Stimulated activated CD8-positive, alpha-beta memory T cell treated with anti-CD3 and anti-CD28 coated beads, Interleukin-15, amount 100 ng/mL, for 24 hours (primary cell): ENCODE results near the gene PES1.
"Not testable (repeated sequence)": the region's sequence is repeated elsewhere in the genome, so short reads cannot be mapped to it uniquely, and the experiment has no call there.

Experiments
- DNase-seq: peaks from one replicate; pipeline ENCODE4 v3.0.0-alpha.2; 2020; ENCODE audit warnings: low read depth

The PES1 gene

DNA sequence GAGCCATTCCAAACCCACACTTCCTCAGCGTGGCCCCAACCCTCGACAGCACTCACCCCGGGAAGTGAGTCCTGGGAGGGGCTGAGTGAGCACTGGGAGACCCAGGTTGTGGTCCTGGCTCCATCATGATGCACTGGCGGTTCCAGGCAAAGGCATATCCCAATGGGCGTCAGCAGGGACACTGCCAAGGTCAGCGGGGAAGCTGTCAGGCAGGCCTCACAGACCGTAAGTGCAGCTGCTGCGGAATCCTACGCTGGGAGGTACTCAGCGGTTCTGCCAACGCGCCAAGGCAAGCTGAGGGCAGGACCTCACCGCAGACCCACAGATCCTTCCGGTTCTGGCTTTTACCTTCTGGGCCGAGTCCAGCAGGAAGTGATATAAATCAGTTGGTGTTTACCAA is 15.9 kb downstream of the PES1 start:
- no peak for DNase-seq

DNA sequence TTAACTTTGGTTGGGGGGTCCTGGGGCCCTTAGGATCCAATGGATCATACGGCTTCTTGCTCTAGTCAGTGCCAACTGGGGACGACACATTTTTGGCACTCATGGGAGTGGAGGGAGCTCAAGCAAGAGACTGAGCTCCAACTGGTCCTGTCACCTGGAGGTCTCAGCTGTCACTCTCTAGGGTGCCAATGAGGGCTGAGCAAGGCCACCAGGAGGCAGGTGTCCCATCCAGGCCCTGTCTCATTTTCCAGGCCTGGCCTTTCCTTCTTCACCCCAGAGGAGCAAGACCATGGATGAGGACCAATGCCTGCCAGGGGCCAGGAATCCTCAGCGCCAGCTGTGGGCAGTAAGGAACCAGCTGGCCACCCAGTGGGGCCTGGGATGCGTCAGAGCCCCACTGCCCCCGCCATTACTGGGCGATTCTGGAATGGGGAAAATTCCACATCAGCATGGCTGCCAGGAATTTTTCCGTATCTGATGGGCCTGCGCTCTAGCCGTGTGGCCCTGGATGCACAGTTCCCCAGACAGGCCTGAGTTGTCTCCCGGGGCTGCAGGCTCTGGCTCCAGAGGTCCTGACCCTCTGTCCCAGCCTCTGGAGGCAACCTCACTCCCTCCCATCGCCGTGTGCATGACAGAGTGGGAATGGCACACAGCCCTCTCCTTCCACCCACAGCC is 16.6 kb downstream of the PES1 start:
- DNase-seq = no peak

DNA sequence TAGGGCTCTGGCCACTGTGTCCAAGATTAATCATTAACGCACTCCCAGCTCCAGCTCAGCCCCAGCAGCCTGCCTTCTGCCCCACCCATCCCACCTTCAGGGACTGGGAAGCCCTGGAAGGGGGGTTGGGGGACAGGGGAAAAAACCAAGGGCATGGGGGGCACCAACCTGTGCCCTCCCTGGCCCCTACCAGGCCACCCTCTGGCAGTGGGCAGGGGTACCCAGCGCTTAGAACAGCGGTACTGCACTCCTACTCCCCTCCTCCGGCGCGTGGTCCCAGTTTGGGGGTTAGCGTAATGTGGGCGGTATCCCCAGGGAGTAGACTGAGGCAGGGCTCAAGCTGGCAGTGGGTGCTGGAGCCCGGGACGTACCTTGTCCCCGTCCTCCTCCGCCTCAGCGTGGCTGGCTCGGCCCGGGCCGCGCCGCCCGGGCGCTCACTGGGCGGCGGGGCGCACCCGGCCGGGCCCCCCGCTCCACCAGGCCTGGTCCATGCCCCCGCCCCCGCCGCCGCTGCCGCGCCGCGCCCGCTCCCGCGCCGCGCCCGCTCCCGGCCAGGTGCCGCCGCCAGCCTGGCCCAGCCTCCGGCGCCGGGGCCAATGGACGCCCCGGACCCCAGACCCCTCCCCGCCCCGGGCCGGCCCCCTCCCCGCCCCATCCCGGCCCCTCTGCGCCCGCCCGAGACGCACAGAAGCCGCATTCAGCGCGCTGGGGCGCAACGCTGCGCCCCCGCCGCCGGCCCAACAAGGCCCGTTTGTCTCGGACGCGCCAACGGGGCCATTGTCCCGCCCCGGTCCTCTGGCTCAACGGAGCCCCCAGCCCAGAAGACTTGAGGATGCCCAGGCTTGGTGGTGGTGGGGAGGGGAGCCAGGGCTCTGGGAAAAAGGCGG is 17.4 kb downstream of the PES1 start, which contains the start of gene GAL3ST1:
Gene GAL3ST1, minus strand, starts transcription at position 571 of the 887 bp plus-strand sequence. CDS start 17,273 bp downstream, outside the sequence.
- DNase-seq = no peak

DNA sequence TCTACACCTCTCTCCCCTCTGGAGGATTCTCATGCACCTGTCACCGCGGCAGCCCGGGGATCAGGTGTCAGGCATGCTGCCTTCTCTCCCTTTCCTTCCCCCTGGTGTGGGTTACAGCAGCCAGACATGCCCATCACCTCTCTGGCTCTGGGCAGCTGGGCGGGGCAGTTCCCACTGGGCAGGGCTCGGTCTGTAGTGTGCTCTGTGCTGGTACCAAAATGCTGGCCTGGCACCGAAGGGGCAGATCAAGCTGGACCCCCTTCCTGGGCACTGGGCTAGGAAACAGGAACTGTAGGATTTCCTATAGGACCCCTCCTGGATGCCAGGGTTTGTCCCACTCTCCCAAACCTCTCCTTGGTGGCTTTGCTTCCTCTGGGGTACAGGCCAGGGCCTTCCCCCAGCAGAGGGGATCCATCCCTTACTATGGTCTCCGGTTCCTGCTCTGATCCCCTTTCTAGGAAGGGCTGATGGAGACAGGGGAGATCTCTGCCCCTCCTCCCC is 18.1 kb downstream of the PES1 start:
- no peak for DNase-seq

DNA sequence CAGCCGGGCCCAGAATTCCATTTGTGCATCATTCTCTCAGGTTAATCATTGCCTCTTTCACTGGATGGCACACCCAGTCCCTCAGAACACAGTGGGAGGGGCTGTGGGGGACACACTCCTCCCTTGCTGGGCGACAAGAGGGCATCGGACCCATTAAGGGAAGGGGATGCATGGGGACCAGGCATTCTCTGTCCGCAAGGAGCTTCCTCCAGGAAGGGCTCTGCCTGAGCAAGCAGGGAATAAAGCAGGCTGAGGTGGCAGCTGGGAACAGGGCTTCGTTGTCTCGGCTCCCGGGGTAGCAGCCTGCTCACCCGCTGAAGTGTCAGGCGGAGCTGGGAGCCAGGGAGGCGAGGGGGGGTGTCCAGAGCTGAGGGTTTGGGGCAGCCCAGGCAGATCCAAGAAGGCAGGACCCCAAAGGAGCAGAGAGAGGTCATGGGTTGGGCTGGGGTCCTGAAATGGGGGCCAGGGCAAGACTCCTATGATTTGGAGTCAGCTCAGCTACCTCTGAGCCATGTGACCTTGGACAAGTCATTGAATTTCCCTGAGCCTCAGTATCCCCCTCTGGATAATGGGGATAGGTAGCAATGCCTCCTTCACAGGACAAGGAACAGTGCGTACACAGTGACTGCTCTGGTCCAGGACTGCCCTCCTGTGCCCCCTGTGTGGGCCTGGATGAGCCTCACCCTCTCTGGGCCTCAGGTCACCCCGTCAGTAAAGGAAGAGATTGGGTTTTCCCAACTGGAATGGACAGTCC is 18.7 kb downstream of the PES1 start:
- DNase-seq = no peak

DNA sequence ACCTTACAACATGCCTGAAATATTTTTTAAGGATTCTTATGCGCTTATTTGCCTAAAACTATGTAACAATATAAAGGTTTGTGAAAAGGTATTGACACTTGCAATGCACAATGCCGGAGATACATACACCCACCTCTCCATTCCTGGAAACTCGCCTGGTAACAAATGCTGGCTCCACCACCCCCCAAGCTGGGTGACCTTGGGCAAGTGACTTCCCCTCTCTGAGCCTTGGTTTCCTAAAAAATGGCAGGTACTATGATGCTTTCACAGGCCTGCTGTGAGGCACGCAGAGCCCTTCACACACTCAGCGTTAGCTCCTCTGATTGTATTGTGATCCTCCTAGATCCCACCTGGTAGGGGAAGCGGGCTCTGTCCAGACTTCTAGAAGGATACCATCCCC is 19.5 kb downstream of the PES1 start:
- DNase-seq = no peak

DNA sequence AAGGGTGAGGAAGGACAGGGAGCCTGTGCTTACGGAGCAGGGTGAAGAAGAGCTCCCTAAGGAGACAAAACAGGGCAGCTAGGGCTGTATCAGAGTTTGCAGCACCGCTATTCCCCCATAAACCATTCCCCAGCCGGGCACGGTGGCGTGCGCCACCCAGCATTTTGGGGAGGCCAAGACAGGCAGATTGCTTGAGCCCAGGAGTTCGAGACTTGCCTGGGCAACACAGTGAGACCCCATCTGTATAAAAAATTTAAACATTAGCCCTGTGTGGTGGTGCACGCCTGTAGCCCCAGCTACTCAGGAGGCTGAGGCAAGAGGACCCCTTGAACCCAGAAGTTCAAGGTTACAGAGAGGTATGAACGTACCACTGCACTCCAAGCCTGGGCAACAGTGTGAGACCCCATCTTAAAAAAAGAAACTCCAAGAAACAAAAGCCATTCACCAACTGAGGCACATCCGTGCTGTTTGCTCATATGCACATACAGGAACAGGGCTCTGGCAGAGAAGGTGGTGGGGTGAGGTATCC is 22.0 kb downstream of the PES1 start:
- no peak for DNase-seq

DNA sequence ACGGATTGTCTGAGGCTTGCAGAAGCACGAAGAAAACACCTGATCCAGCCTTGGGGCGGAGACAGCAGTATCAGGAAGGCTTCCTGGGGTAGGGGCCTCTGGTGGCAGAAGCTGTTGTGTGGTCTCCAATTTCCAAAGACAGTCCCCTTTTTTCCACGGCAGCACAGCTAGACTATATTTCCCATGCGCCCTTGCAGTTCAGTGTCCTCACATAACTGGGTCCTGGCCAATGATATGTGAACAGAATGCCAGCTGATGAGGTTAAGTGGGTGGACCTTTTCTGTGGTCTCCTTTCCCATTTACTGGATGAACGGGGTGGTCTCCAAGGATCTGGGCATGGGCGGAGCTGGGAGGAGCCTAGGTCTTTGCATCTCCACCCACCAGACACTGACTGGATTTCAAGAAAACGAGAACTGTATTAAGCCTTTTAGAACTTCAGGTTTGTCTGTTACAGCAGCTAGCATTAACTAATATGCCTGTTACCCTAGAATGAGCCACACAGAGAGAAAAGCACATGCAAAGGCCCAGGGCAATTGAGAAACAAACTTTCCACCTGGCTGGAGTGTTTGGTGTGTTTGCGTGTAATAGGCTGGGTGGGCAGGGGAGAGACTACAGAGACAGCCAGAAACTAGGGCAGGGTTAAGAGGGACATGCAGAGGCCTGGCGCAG is 23.4 kb downstream of the PES1 start:
- DNase-seq = no peak

DNA sequence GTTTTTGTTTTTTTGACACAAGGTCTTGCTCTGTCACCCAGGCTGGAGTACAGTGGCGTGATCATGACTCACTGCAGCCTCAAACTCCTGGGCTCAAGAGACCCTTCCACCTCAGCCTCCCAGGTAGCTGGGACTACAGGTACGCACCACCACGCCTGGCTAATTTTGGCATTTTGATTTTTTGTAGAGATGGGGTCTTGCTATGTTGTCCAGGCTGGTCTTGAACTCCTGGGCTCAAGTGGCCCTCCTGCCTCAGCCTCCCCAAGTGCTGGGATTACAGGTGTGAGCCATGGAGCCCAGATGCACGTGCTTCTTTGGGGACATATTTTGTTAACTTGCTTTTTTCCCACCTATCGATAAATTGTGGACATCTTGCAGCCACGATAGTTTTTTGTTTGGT is 24.4 kb downstream of the PES1 start:
- DNase-seq = not testable (repeated sequence)

DNA sequence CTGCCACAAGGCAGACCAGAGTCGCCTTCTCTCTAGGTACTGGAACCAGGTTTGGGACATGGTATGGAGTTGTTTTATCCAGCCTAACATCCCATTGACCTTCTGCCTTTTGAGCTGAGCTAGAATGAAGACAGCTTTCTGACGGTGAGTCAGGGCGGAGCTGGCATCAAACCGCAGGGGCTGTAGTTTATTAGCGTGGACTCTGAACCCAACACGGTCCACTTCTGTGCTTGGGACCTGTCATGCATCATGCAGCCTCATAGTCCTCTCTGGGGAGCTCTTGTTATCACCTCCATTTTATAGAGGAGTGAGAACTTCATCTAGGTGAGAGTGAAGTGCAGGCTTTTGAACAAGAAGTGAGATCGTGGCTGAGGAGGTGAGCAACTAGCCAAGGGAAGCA is 25.6 kb downstream of the PES1 start:
- DNase-seq = no peak

DNA sequence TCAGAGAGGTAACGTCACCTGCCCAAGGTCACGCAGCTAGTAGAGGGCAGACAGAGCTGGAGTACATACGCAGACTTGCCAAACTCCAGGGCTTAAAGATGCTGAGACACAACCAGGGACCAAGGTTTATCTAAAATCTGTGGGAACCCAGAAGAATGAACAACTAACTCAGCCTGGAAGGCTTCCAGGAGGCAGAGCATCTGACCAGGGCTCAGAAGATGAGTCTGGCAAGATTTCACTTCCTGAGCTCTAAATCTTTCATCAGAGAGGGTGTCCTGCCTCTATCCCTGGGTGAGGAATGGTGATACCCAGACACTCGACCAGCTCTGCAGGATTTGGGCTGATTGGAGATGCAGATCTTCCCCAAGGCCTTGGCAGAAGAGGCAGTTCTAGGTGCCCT is 26.4 kb downstream of the PES1 start:
- DNase-seq = no peak

DNA sequence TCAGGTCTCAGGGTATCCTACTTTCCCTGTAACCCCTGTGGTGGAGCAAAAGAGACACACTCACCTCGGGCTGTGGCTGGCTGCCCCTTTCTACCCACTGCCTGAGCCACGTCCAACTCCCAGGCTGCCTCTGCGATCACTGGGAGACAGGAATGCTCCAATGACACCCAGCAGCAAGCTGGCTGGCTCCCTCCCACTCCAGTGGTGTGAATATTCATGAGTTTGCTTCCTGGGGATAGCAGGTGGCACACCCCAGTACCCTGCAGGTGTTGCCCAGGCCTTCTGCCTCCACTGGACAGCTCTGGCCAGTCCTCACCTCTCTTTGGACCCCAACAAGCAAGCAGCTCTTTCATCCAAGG is 27.0 kb downstream of the PES1 start:
- DNase-seq = no peak

DNA sequence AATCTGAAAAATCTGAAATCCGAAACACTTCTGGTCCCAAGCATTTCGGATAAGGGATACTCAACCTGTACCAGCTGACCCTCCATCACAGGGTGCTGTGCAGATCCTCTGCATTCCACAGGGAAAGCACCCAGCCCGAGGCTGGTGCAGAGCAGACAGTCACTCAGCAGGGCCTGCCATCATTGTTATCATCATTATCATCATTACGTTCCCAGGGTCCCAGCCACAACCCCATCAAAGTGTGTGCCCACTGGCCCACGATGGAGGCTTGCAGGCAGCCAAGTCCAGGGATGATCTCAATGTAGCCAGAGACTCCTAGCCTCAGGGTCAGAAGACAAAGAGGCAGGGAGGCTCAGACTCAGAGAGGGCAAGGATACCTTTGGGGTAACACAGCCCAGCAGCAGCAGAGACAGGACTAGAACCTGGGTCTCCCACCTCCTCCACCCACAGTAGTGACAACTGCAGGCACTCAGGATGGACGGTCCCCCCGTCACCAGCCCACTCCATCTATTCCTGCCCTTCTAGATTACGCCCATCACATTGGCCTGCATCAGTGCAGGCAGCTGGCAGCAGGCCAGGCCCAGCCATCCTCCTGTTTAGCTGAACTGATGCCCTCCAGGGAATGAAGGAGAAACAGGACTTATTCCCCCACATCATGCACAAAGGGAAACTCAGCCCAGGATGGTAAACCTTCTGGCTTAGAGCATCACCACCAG is 27.5 kb downstream of the PES1 start:
- no peak for DNase-seq

DNA sequence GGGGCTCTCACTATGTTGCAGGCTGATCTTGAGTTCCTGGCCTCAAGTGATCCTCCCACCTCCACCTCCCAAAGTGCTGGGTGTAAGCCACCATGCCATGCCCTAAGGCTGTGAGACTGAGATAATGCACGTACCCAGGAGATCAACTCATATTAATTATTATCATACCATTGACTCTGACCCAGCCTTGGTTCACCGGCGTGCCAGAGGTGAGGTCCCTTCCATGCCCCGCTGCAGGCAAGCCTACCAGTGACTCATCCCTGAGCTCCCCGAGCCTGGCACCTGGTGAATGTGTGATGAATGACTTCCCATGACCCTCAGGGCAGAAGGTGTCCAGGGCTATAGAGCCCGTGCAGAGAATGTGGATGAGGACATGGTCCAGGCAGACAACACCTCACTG is 29.3 kb downstream of the PES1 start:
- DNase-seq = no peak

DNA sequence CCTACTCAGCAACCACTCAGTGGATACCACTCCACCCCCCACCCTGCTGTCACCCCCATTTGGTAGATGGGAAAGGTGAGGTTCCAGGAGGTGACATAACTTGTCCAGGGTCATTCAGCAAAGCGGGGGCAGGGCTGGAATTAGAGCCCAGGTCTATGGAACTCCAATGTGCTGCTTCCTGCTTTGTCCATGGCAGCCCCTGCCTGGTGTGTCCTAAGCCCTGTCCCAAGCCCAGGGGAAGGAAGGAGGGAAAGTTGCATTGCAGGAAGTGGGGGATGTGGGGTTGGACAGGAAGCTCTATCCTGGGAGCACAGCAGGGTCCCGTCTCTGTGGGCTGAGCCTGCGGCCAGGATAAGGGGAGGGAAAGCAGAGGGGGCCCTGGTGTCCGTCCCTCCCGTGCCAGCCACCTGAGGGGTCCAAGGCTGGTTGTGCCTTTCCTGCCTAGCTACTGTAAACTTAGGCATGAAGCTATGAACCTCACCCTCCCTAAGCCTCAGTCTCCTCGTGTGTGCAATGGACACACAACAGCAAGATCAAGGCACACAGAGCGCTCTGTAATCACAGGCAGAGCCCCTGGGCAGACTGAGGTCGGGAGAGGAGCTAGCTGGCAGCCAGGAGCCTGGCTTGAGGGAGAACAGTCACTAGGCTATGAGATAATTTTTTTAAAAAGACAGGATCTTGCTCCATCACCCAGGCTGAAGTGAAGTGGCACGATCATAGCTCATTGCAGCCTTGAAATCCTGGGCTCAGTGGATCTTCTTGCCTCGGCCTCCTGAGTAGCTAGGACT is 30.1 kb downstream of the PES1 start:
- DNase-seq = no peak

DNA sequence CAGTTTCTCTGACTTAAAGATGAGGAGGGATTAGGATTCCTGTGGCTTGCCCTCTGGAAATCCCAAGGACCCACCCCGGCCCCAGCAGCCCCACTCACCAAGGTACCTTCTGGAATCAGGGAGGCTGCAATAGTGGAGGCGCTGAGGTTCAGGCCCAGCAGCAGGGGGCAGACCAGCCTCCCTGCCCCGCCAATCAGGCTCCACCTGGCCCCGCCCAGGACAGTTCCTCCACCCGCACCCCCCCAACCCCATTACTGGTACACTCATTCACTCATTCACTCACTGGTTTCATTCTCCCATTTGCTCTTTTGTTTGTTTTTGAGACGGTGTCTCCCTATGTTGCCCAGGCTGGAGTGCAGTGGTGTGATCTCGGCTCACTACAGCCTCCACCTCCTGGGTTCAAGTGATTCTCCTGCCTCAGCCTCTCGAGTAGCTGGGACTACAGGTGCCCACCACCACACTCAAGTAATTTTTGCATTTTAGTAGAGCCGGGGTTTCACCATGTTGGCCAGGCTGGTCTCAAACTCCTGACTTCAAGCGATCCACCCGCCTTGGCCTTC is 31.0 kb downstream of the PES1 start:
- DNase-seq = not testable (repeated sequence)

DNA sequence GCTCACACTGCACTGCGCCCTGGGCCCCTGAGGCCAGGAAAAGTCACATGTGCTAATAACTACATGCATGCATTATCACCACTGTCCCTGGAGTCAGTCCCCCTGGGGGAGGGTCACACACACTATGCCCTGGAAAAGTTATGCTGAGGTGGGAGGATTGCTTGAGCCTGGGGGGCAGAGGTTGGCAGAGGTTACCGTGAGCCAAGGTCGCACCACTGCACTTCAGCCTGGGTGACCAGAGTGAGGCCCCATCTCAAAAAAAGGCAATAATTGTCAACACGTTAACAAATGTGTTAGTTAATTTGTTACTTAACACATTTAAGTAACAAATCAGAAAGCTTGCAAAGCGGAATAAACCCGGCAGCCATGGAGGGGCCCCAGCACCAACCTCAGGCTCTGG is 31.8 kb downstream of the PES1 start:
- no peak for DNase-seq

DNA sequence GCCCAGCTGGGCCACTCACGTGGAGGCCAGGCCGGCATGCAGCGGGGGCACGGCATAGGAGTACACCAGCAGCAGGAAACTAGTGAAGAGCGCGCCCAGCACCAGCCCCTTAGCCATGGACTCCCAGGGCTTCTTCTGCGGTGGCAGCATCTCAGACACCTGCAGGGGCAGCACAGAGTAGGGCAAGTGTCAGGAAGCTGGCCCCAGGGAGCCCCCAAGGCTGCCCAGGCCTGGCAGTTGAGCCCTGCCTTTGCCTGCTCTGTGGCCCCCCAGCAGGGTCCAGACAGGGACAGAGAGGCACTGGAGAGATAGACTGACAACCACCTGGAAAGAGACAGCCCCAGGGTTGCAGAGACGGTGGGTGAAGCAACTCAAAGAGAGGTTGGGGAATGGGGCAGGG is 34.5 kb downstream of the PES1 start:
- no peak for DNase-seq

DNA sequence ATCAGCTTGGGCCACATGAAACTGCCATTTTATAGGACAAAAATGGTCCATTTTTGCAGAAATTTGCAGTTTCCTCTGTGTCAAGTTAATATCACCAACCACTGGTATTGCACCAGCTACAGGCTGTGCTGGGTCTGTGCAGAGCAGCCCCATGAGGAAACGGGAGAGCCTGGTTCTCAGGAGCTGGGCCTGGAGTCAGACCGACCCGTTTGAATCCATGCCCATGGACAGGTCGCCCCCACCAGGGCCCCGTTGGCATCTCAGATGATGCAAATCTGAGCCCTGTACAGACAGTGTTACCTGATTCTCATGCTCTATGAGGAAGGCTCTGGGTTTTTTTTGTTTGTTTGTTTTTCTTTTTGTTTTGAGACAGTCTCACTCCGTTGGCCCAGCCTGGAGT is 35.3 kb downstream of the PES1 start:
- no peak for DNase-seq
